HG03342 (cell line): ENCODE measurements around the gene ACOX3.

Experiments
- ATAC-seq: cut with Tn5 transposase; IDR thresholded peaks from one replicate; pipeline ENCODE4 v1.9.1; 2021; ENCODE audit warnings: mild to moderate bottlenecking, moderate library complexity; ENCODE audit not compliant: unreplicated experiment

Gene ACOX3

DNA sequence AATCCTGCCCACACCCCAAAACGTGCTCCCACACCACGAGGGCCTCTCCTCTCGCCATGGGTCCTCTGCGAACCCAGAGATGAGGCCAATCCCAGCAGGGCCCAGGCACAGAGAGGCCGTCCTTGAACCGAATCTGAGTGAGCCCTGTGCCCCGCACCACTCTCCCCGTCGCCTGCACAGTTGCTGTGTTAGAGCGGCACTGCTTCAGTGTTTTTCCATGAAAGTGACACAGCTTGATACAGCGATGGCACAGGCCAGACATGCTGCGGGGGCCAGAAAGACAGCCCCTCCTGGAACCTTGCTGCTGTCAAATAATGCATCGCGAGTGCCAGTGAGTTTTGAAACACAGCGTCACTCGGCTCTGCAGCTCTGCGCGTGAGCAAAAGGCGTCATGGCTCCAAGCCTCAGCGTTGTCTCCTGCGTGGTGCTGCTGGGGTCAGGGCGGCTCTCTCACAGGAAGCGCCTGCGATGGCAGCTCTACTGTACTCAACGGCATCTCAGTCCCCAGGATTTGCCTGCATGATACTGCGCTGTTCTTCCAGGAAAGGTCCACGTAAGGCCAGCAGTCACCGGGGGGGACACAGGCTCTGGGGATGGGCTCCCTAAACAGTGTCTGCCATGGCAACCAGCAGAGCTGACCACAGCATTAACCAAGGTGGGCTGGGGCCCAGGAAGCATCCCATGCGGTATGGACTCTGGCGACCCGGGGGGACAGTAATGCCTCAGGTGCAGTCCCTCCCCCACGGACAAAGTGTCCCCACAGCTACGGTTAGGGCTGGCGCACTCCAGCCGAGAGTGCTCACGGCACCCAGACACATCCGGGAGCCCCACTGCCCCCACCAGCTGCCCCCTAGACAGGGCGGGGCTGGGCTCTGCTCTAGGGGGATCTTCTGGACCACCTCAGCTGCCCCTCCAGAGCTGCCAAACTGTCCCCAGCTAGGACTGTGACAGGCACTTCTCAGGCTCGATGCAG is 63.1 kb downstream of the ACOX3 start:
- no peak for ATAC-seq

DNA sequence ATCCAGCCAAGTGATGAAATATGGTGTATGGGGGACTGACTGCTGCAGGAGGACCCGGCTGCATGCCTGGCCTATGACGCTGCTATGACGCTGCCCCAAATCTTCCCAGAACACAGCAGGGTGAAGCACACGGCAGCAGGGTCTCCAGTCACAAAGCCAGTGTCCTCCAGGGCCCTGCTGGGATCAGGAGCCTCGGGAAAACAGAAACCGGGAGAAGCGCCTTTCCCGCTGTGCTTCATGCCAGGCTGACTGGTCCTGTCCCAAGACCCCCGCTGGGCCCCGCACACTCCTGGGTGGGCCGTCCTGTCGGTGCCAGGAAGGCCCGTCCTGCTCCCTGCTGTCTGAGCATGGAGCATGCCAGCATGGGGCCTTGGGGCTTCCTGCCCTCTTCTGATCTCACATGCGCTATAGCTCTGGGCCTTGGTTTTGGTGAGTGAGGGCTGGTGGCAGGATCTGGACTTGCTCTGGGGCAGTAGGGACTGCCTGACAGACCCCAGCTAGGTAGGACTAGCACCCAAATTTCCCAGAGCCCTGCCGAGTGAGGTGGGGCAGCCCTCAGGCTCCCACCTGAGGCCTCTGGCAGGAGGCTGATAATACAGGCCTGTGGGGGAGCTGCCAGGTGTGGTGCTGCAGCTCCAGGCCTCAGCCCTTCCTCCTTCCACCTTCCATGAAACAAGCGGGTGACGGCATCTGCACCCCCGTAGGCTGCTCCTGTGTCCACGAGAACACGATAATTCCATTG is 64.0 kb downstream of the ACOX3 start:
- ATAC-seq, result no peak

DNA sequence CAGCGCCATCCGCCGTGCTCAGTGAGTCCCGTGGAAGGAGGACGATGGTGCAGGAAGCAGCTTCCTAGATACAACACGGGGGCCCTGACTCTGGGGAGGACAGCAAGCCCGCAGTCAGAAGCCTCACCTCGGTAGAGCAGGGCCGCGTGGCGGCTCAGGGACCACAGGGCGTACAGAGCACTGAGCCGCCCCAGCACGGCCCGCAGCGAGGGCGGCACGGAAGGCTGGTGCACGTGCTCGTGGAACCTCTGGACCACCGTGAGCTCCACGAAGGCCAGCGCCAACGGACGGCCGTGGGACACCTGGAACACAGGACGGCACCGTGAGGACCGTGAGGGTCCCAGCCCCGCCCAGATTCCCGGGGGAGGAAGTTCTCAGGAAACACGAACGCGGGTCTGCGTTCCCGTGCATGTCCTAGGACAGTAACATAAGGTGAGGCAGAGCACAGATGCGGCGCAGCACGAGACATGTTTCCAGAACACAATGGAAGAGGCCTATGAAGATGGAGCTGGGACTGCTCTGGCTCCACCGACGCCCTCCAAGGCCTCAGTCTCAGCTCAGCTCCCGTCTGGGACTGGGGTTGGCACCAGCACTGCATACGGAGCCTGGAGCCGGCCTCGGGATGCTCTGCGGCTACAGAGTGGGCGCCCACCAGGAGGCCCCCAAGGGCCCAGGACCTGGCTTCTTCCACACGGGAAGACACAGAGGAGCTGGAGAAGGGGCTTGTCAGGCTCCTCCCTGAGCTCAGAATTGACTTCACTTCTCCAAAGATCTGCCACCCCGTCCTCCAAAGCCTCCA is 65.5 kb downstream of the ACOX3 start:
- no peak for ATAC-seq

DNA sequence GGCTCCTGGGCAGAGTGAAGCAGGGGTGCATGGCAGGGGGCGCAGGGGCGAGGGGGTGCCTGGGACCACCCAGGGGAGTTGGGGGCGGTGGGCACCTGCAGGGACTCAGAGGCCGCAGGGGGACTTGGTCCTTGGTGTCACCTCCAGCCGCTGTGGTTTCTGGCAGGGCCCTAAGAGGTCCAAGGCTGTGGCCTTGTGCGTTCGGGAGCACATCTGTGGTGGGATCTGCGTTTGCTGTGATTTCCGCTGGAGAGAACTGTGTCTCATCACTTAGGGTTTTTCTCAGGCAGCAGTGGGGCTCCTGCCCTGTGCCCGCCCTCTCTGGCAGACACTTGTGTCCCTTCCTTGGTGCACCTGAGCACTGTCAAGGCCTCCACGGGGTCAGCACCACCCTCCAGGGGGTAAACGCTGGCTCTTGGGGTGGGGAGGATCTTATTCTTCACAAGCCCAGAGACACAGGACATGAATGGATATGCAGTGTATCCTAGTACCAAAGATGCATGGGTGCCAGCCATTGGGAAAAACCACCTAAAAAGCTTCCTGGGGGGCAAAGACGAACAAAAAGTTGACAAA is 66.5 kb downstream of the ACOX3 start:
- no peak for ATAC-seq

DNA sequence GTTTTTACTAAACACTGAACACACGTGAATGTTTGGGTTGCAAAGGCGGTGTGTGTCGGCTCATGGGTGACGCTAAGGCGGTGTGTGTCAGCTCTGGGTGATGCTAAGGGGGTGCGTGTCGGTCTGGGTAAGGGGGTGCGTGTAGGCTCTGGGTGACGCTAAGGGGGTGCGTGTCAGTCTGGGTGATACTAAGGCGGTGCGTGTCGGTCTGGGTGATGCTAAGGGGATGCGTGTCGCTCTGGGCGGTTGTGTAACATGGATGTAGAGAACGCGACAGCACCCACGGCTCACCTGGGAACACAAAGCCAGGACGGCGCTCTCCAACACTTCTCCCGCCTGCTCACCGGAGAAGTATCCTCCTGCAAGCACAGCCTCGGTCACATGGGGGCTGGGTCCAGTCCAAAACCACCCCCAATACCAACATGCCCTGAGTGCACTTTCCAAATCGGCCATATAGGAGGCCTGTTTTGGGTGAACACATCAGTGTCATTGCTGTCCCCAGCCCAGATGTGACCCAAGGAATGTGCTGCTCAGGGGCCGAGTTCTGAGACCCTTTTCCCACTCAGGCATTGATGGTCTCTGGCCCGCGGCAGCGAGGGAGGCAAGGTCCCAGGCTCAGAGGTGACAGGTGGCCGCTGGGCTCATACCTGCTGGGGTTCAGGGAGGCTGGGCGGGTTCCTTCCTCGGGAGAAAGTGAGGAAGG is 67.1 kb downstream of the ACOX3 start:
- ATAC-seq, result no peak

DNA sequence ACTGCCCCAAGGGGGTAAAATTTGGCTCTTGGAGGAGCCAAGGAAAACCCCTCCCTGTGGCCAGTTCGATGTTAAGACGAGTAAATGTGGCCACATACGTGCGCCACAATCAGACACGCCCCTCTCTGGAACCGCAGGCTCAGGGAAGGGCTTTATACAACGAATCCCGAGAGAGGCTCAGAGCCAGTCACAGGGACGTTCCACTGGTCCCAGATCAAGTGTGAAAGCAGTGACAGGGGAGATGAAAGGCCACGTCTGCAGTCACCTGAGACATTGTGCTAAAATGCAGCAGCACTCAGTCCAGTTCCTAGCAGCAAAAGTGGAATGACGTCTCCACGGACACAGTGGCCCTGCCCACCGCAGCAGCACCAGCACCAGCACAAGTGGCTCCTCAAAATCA is 68.0 kb downstream of the ACOX3 start:
- ATAC-seq, result no peak

DNA sequence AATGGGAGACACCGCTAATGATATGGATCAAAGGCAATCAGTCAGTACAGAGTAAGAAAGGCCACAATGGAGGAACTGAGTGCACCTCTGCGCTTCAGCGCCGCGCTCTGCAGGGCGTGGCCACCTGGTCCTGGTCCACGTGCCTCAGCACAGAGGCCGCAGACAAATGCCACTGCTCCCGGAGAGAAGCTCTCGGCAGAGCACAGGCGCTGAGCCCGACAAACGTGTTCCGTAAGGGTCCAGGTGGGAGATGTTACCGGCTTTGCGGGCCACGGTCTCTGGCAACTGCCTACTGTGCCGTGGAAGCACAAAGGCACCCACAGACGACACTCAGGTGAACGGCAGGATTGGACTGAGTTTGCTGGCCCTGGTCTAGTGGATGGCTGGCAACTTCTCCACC is 68.9 kb downstream of the ACOX3 start:
- no peak for ATAC-seq

DNA sequence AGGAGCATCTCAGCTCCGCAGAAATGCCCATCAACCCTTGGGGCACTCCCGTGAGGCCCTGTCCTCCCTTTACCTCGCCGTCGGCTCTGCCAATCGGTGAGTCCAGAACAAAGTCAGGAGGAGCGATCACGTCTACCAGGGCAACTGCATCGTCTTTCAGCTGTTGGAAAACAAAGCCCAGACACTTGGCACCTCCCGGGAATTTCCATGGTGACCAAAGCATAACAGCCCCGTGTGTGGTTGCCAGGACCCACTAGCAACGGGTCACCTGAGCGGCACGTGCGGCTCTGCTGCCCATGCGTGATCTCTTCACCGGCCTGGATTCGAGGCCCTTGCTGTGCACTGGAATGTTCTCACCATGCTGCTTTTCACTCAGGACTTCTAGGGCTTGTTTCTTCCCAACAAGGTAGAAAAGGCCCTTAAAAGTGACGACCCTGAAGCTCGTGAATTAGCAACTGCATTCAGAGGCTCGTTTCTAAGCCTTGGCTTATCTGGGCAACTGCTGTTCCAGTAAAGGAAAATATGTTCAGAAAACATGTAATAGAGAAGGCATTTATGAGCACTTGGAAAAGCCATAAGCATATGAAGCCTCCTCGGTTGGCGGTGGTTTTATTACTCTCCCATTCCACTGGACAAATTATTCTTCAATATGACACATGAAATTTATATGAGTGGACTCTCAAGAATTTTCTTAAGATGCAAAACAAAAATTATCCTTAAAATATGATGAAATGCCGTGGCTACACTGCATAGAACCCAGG is 69.5 kb downstream of the ACOX3 start:
- ATAC-seq, result no peak

DNA sequence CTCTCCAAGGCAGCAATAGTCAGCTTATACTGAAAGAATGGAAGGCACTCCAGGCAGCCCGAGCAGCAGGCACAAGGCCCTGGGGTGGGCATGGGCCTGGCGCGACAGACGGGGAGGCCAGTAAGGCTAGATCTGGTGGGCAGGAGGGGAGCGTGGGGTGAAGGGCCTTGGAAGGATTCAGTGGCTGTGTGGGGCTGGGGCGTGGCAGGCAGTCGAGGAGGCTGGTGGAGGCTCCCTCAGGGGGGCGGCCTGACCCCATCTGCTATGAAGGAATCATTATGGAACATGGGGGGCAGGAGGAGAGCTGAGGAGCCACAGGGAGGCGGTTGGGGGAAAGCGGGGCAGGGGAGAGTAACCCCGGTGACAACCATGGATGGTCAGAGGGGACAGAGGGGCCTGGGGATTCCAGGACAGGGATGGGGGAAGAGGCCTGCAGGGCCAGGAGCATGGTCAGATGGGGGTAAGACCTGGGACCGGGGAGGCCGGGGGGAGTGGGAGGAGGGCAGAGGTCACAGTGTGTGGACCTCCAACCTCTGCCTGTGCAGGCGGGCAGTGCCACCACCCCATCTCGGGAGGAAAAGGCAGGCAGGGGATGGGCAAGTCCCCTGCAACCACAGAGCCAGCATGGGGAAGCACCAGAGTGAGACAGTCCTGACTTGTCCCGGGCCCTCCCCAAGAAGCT is 70.3 kb downstream of the ACOX3 start:
- no peak for ATAC-seq

DNA sequence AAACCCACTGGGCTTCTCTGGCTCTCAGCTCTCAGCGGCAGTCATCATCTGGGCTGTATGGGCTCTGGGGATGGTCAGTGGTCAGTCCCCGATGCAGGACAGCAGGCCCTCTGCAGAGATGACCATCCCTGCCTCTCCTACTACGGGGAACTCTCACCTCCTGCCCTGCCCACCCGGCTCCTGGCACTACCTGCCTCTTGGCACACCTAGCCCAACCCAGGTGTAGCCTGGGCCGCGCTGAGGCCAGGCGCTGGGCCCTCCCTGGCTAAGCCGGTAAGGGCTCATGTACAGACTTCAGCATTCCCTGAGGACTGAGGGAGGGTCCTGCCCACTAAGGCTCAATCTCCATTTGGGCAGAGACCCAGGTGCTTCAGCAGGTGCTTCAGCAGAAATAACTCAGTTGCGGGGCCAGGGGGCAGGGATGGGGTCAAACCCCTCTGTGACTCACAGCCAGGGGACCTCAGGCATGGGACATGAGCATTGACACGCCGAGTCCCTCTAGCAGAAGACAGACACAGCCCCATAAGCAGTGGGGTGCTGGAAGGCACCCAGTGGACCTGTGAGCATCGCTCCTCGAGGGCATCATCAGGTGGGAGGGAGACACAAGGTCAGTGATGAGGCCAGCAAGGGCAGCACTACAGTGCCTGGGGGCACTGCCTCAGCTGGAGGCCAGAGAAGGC is 71.0 kb downstream of the ACOX3 start:
- ATAC-seq, result no peak

DNA sequence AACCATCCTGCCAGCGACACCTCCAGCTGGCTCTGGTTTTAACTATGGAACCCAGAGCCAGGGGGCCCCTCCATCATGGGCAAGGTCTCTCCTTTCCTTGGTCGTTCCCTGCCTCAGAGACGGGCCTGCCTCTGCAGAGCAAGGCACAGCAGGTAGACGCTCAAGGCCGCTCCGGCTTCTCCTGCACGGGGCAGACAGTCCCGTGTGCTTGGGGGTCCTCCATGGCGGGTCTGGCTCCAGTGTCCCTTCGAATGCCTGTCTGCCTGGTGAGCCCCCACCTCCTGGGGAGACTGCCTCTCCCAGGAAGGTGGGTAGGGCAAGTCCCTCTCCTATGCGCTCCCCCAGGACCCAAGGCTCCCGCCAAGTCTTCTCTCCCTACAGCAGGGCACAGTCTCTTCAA is 71.5 kb downstream of the ACOX3 start:
- ATAC-seq, result no peak

DNA sequence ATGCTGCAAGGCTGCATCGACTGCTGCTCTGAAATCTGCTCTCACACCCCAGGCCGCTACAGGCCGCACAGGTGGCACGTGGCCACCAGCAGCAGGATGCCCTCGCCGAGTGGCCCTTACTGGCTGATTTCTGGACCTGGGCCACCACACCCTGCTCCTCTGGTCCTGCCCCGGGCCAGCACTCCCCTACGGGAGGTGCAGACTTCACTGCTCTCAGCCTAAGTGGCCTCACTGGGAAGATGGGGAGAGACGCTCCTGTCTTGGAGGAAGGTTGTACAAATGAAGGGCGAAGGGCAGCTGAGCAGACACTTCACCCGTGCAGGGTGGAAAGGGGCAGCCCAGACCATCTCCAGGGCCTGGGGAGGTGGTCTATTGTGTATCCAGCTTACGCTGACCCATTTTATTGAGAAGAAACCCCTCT is 72.5 kb downstream of the ACOX3 start:
- no peak for ATAC-seq

DNA sequence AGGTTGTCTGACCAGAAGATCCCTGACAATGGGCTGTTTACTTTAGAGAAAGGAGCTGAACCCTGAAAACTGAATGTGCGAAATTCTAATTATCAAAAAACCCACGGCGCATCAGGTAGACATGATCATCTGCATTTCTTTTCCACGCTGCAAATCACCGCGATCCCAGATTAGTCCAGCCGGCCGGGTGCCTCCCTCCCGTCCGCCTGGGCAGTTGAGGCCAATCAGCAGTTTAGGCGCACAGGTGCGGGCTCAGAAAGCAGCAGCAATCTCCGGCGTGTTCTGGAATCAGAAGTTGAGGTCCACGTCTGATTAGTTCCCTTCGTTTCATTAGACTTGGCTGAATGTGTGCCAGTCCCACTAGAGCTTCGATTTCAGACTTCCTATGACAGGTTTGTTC is 73.9 kb downstream of the ACOX3 start:
- ATAC-seq, result no peak

DNA sequence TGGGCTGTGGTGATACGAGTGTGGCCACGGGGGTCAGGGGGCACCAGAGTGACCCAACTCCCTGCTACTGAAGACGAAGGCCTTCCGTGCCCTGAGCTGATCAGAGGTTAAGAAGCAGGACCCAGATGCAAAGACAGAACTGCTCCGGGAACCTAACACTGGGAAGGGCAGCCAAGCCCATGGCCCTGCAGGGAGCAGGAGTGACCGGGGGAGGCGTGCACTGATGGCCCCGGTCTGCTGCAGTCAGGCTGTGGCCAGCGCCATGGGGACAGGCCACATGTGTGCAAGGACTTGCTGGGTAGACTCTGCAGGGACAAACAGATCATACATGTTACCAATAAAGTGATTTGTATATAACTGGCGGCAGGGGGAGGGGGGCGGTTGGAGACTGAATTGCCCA is 74.6 kb downstream of the ACOX3 start:
- ATAC-seq, result no peak

DNA sequence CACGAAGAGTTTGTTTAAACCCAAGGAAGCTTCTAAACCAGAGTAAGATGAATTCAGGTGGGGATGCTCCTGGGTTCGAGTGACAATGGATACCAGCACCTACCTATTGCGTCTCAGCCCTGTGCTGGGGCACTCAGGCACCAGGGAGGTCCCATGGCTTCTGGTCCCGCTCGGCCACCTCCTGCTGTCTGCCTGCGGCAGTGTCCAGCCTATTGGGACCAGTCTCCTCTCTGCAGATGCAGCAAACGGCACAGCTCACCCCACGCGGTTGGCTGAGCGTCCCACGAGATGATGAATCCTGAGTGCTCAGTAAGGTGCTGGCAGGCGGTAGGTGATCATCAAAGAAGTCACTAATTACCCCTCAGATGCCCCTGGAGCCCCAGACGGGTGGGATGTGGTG is 75.2 kb downstream of the ACOX3 start:
- ATAC-seq, result no peak

DNA sequence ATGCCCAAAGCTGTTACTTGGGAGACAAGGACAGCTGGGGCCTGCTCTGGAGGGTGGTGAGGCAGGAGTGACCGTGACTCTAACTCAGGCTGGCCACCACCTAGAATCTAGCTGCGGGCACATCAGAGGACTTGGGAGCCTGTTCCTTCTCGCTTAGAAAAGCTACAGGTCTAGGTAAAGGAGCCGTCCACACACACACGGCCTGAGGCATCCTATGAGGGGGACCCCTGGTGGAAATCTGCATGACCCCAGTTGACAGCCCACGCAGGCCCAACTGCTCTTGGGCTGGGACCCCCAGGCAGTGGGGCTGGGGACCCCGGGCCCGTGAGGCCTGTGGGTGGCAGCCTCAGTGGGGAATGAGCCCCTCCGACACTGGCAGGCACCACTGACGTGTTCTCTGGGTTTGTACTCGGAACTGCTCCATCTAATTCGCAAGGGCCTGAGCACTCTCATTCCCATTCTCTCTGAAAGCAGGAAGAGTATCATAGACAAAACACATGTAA is 75.6 kb downstream of the ACOX3 start:
- ATAC-seq, result no peak

DNA sequence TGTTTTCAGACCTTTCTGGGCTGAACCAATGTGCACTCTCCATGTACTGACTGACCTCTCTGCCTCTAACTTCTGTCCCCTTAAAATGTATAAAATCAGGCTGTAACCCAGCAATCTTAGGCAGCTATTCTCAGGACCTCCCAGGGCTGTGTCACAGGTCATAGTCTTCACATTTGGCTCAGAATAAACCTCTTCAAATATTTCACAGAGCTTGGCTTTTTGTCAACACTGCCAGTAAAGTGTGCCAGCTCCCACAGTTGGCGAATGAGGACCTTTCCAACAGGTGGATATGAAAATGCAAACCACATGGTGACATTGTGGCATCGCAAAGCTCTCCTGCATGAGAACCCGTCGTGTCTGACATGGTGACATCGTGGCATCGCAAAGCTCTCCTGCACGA is 76.4 kb downstream of the ACOX3 start:
- no peak for ATAC-seq

DNA sequence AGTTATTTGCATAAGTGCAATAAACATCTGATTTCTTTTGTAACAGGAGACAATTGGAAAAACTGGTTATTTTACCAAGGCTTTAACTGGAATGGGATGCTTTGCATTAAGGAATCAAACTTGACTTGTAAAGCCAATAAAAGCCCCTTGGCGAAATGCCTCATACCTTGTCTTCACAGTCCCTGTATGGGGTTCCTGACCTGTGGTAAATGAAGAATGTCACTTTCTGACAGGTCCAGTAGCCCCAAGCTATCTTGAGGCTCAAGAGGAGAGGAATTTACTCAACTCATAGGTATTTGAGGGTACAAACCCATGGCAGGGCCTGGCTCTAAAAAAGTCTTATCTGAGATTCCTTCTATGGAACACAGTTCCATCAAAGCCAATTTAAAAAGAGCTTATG is 78.0 kb downstream of the ACOX3 start:
- ATAC-seq, result no peak
